Endometrium (tissue), 2 donors: ENCODE measurements around the gene TECPR1.

Source experiments
- FAIRE-seq: peaks from 2 replicates; lab custom pipeline; 2012; peaks lifted over from hg19 to GRCh38; lab: Jason Lieb, UNC
- donor health status: control.
- donor health status: control.

TECPR1 gene

DNA sequence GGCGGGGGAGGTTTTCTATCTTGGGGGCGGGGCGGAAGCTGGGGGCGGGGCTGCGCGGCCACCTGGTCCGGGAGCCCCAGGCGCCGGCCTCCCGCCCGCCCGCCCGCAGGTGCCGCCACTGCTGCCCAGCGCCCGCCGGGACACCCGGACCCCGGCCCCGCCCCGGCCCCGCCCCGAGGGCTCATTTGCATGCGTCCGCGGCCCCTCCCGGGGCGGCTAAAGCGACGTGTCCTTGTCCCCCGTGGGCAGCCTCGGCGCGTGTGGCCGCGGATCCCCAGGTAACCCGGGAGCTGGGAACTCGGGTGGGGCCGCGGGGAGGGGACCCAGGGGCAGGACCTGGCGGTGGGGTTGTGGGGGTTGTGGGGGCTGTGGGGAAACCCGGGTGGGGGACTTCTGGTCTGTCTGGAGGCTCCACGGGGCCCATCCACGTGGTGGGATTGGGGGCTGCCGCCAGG lies 40.8 kb downstream of the TECPR1 start, which contains the start of gene BHLHA15:
Gene BHLHA15, plus strand, starts transcription at position 219 of the 455 bp plus-strand sequence. CDS start 871 bp downstream, outside the sequence.
- no peak for FAIRE-seq

DNA sequence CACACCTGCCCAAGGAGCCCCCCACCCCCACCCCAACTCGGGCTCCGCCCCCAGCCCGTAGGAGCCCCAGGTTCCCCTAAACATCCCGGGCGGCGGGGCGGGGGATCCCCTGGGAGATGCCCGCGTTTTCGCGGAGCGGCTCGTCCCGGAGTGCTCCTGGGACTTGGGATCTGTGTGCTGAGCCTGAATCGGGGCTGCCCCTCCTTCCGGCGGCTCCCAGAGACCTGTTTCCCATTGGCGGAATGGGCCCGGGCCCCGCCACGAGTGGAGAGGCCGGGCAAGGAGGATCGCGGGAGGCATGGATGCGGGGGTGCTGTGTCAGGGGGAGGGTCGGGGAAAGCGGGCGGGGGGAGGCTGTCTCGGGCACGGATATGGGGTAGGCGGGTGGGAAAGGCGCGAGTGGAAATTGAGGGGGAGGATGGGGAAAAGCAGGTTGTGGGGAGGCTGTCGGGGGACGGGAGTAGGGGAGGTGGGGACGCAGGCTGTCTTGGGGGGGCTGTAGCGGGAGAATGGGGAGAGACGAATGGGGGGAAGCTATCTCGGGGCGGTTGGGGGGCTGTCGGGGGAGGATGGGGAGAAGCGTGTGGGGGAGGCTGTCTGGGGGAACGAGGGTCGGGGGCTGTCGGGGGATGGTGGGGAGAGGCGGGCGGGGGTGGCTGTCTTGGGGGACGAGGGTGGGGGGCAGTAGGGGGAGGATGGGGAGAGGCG lies 41.4 kb downstream of the TECPR1 start:
- no peak for FAIRE-seq

DNA sequence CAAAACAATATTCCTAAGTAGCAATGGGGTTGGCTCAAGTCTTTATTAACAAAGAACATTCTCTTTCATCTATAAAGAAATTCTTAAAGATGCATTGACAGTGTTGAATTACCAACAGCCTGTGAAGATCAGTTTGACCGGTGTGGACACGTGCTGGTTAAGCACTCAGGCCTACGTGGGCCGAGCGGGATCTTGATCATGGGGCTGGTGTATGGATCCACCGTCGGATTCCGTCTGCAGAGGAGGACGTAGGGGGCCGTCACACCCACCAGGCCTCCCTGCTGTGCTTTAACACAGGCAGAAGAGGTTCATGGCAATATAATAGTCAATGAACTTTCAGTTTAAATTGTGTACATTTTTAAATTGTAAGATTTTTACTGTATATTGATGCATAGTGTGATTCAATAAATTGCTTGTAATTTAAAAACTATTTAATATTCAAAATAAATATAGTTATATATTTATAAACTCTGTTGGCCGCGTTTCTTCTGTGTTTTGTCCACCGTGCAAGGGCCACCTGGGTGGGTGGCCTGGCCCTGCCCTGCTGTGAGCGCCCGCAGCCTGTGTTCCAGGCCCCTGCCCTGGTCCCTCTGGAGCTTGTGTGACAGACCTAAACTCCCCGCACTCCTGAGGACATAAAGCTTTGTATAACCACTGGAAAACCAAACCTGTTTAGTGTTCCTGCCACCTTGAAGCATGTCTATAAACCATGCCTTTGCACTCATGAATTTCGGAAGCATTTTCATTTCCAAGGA lies 42.7 kb downstream of the TECPR1 start:
- no peak for FAIRE-seq

DNA sequence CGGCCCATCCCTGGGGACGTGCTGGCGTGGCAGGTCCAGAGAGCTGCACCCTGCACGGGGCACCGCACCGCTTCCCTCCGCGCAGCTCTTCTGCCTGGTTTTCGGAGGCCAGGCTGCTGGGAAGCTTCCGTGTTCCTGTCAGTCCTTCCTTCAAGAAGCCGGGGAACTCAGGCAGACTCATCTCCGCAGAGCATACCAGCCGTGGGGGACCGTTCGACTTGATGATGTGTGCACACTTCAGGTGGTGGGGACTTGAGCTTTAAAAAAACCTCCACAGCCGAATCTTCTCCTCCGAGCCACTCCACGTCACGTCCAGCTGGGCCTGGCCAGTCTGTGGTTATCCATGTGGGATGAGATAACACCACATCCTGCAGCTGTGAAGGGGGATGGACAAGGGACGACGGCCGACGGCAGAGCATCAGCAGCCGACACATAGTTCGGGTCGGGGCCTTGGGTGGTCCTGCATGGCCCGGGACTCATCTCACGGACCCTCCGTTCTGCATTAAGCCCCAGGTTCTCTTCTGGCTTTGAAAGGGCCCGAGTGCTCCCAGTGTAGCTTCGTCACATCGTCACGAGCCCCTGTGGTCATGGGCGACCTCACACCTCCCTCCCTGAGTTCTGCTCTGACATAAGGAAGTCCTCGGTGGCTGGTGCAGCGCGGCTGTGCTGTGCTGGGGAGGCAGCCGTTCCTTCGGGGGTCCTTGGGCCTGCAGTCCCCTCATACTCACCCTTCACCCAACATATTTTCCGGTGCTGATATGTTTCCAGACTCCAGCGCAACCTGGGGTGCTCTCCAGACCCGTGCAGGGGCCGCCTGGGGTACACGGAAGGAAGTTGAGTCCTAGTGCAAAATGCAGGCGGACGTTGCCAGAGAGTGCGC lies 45.3 kb downstream of the TECPR1 start:
- no peak for FAIRE-seq

DNA sequence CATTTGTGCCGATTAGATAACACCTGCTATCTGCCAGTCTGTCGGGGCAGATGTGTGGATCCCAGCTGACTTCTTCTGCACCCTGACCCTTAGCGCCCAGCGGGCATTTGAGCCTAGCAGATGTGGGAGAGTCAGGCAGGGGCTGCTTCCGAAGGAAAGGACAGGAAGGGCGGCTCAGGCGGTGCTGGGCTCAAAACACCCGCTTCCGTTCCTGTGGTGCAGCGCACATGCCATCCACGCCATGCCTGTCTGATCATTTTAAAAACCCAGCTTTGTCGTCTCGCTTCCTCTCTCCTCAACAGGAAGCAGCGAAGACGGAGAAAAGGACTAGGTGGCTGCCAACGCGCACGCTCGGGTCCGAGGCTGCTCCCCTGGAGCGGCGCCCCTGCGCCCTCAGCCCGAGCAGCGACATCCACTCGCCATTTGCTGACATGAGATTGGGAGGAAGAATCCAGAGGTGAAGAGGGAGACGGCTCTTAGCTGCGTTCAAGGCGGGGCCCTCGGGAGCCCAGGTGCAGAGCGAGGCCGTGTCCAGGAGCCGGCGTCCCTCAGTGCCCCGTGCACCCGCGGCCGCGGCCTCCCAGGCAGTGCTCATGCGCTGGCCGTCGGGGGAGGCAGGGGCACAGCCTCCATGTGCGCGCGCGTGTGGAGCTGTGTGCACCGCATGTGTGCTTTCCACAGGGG lies 46.7 kb downstream of the TECPR1 start:
- FAIRE-seq, result no peak

DNA sequence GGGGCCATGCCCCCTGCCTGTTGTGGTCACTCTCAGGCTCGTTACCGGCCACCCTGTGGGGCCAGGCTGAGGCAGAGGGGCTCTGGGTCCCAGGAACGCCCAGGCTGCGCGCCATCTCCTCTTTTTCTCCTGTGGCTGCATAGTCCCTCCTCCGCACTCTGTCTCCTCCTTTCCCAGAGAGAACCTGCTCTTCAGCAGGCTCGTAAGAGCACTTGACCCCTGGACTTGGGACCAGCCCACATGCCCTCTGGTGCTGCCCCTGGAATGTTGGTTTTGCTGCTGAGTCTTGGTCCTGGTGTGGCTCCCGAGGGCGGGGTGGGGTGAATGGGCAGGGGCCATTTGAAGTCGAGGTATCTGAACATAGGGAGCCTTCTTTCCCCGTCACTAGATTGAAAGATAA lies 47.4 kb downstream of the TECPR1 start:
- no peak for FAIRE-seq

DNA sequence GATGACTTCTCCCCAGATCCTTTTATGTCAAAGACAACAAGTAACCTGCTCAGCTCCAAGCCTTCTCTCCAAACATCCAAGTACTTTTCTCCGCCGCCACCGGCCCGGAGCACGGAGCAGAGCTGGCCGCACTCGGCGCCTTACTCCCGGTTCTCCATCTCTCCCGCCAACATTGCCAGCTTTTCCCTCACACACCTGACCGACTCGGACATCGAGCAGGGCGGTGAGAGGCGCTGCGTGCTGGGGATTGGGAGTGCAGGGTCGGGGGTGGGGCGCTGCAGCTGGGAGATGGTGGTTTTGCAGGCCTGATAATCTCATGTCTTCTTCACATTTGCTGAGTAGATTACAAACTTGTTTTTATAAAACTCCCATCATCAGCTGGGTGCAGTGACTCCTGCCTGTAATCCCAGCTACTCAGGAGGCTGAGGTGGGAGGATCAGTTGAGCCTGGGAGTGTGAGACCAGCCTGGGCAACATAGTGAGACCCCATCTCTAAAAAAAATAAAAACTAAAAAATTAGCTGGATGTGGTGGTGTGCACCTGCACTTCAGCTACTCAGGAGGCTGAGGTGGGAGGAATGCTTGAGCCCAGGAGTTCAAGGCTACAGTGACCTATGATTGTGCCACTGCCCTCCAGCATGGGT lies 47.9 kb downstream of the TECPR1 start:
- no peak for FAIRE-seq

DNA sequence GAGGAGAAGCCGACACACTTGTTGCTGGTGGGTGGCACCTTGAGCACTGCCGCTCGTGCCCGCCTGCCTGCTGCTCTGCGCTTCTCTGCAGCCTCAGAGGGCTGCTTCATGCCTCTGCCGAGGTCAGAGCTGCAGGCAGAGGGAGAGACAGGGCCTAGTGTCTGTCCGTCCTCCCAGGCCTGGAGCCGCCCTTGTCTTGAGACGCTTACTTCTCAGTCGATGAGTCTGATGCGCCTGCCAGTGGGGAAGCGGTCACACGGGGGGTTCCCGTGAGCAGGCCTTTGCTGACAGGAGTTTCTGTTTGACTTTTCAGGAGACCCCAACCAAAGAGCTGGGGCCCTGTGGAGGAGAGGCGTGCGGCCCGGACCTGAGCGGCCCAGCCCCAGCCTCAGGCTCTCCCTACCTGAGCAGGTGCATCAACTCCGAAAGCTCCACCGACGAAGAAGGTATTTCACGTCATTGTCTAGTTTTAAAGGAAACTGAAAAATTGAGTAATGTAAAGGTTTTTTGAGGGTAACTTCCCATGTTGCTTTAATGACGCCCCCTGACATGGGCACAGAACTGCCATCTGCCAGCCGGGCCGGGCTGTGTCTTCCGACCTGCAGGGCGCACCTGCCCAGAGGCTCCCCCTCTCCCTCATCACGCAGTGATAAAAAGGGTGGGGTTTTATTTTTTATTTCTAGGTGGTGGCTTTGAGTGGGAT lies 48.6 kb downstream of the TECPR1 start:
- FAIRE-seq, result no peak

DNA sequence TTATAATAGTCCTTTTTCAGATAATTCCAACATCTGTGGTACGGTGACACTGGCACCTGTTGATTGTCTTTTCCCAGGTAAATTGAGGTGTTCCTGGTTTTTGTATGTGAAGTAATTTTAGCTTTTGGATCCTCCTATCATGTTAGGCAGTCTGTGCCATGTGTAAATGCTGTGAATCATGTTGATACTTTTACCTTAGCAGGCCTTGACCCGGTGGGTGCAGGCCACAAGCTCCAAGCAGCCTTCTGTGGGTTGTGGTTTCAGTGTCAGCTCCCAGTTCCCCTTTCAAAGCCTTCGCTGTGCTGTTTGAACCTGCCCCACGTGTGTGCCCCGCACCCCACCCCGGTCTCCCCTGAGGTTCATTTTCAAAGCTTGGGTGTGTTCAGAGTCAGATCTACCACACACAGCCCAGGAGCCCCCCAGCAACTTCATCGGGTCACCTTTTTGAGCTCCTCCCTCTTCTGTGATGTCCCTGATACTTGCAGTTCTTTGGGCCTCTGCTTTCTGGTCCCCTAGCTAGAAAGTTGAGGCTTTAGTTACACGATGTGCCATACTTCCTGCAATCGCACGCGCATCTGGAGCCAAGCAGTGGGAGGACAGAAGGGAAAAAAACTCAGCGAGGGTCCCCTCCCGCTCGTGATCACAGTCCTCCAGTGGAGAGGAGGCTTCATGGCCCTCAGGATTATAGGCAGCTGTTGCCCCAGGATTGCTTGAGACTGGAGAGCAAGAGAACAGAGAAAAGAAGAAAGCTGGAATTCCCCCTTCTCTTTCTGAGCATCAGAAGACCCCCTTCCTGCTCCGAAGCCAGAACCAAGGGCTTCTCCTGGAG lies 49.5 kb downstream of the TECPR1 start:
- FAIRE-seq, result no peak

DNA sequence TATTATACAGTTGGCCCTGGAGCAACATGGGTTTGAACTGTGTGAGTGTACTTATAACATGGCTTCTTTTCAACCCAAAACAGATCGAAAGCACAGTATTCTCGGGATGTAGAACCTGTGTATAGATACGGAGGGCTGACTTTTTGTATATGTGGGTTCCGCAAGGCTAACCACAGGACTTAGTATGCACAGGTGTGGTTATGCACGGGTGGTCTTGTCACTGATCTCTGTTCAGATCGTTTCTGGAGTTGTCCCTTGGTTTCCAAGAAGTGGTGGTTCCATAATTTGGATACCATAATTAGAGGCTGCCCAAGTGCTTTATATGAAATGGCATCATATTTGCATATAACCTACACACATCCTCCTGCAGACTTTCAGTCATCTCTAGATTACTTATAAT lies 51.7 kb downstream of the TECPR1 start:
- no peak for FAIRE-seq

DNA sequence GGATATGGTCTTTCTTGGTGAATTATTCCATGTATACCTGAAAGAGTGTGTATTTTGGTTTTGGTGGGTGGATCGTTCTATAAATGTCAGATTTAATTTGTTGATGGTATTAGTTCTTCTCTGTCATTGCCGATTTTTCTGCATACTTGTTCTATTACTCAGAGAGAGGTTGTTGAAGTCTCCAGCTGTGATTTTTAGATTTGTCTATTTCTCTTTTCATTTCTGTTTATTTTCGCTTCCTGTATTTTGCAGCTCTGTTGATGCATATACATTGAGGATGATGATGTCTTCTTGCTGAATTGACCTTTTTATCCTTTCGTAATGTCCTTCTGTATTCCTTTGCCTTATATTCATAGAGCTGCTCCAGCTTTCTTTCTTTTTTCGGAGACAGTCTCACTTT lies 52.9 kb downstream of the TECPR1 start:
- FAIRE-seq, result no peak

DNA sequence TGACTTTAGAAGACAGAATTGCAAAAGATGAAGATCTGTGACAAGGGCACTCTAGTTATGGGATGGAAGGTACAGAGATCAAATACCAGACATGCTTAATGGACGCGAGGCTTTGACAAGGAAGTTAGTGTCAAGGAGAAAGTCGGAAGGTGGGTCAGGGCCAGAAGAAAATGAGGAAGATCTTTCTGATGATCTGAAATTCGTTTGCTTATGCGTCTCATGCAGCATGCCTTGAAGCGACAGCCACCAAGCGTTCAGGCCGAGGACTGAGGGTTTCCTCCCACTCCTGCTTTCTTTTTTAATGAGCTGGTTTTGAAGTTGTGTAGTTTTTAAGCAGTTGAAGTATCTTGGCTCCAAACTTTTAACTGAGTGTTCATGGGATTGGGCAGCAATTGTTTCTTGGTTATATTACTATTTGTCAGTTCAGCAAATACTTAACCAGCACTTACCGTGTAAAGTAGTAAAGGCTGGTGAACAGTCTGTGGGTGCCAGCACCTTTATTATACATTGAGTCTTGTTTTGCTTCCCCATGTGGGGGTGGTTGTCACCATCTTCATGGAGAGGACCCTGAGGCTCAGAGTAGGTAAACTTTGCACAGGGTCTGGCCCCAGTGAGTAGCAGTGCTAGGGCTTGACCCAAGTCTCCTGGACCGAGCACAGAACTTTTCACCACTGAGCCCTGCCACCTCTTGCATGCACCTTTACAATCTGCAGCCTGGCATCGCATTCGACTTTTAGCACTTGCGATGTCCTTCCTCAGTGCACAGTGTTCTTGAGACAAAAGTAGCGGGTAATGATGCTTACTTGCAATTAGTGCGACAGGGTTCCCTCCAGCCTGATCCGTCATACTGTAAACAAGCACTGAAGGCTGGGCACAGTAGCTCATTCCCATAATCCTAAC lies 55.1 kb downstream of the TECPR1 start:
- FAIRE-seq, result no peak

DNA sequence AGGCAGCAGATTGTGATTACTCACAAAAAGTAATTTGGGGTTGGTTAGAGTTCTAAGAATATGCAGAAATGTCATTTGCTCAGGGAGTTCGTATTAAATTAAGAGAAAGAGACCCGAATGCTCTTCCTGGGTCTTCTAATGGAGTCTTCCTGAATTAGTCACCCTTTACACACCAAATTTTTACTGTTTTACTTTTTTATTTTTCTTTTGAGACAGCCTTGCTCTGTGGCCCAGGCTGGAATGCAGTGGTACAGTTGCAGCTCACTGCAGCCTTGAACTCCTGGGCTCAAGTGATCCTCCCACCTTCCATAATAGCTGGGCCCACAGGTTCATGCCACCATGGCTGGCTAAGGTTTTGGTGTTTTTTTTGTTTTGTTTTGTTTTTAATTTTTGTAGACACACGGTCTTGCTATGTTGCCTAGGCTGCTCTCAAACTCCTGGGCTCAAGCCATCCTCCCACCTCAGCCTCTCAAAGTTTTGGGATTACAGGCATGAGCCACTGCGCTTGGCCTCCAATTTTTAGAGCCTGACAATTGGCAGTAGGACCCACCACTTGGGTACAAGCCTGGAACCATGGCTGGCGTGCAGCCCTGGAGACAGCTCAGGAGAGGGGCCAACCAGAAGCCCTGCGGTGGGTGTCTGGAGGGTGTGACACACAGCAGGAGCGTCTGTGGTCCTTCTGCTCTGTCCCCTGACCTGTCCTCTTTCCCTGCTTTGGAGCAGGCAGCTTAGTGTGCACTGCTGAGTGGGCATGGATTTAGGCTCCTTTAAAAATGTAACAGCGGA lies 57.2 kb downstream of the TECPR1 start:
- FAIRE-seq, result no peak

DNA sequence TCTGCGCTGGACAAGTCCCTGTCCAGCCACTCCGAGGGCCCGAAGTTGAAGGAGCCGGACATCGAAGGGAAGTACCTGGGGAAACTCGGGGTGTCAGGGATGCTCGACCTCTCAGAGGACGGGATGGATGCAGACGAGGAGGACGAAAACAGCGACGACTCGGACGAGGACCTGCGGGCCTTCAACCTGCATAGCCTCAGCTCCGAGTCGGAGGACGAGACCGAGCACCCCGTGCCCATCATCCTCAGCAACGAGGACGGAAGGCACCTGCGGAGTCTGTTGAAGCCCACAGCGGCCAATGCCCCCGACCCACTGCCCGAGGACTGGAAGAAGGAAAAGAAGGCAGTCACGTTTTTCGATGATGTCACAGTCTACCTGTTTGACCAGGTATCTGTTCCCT lies 57.8 kb downstream of the TECPR1 start:
- FAIRE-seq, result no peak

DNA sequence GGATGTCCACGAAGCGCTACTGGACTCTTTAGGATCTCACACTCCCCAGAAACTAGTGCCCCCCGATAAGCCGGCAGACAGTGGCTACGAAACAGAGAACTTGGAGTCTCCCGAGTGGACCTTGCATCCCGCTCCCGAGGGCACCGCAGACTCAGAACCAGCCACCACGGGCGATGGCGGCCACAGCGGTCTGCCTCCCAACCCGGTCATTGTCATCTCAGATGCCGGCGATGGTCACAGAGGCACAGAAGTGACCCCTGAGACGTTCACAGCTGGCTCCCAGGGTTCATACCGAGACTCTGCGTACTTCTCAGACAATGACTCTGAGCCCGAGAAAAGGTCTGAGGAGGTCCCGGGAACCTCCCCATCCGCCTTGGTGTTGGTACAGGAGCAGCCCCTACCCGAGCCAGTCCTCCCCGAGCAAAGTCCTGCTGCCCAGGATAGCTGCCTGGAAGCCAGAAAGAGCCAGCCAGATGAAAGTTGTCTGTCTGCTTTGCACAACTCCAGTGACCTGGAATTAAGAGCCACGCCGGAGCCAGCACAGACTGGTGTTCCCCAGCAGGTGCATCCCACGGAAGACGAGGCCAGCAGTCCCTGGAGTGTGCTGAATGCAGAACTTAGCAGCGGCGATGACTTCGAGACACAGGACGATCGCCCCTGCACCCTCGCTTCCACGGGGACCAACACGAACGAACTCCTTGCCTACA lies 58.4 kb downstream of the TECPR1 start:
- FAIRE-seq, result no peak

DNA sequence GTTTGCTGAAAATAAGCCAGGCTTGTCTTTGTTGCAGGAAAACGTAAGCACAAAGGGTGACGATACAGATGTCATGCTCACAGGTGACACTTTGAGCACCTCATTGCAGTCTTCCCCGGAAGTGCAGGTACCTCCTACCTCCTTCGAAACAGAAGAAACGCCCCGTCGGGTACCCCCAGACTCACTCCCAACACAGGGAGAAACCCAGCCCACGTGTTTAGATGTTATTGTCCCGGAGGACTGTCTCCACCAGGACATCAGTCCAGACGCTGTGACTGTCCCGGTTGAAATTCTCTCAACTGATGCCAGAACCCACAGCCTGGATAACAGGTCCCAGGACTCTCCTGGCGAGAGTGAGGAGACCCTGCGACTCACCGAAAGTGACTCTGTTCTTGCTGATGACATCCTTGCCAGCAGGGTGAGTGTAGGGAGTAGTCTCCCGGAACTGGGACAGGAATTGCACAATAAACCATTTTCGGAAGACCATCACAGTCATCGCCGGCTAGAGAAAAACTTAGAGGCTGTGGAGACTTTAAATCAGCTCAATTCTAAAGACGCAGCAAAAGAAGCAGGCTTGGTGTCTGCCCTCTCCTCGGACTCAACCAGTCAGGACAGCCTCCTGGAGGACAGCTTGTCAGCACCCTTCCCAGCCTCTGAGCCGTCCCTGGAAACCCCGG lies 59.1 kb downstream of the TECPR1 start:
- FAIRE-seq, result no peak
